SH-SY5Y (cell line): ENCODE results near the gene UPK3A.

Experiments
- GATA2 ChIP-seq: IDR thresholded peaks from 2 replicates; pipeline ENCODE4 v1.6.1; 2011; ENCODE audit warnings: mild to moderate bottlenecking, low read depth, low read length
- GATA3 ChIP-seq: IDR thresholded peaks from 2 replicates; pipeline ENCODE4 v1.6.1; 2011; ENCODE audit warnings: low read depth, mild to moderate bottlenecking, low read length, moderate library complexity

- TF ChIP-seq GATA3 (no peak), GATA2 (no peak)
Measured at GRCh38 chr22:45262195-45262930, 22.4 kb upstream of the UPK3A start.
